SK-N-SH (cell line): ENCODE results near the gene LCN10. TPM values are rescaled to one million over a fixed set of nuclear protein-coding genes. Genes with fewer than 3 reads are reported as not detected.

Source experiments
- CTCF ChIA-PET: fragments of 300-600, 350-600 bp; formaldehyde crosslinking; extraction: SDS; loops from one replicate; lab custom pipeline; 2021; lab: Yijun Ruan, JAX
- POLR2A ChIA-PET: fragments of 350-600 bp; sonication (Branson Sonifier 250); formaldehyde crosslinking; extraction: SDS; loops from one replicate; lab custom pipeline; 2020; ENCODE audit warnings: antibody characterized with exemption, inconsistent platforms; lab: Yijun Ruan, JAX
- DNase-seq: peaks from one replicate; pipeline ENCODE4 v3.0.0; 2012
- H2AFZ ChIP-seq: fragments of 200-600 bp; sonication (generic); 2 replicates; pipeline ENCODE4 v1.8.1; 2016; ENCODE audit warnings: antibody characterized with exemption, mild to moderate bottlenecking, low read depth
- H3F3A ChIP-seq: fragments of 200-600 bp; sonication (generic); replicated peaks from 2 replicates; pipeline ENCODE3; 2016; ENCODE audit warnings: antibody characterized with exemption, mild to moderate bottlenecking; ENCODE audit not compliant: insufficient read depth
- H3K27ac ChIP-seq, 2 experiments: fragments of 200-500 bp in 1 of 2; fragments of 200-600 bp in 1 of 2; sonication (Bioruptor generic) in 1 of 2; sonication (generic), shearing (Covaris generic) in 1 of 2; 2 replicates each; pipeline versions ENCODE4 v1.5.1 to v1.6.1; 2014 to 2016; ENCODE audit warnings: low read depth in 2 of 2, inconsistent platforms in 1 of 2, low read length in 1 of 2, mild to moderate bottlenecking in 1 of 2, mixed read lengths in 1 of 2
- H3K27me3 ChIP-seq: fragments of 200-600 bp; sonication (generic), shearing (Covaris generic); 2 replicates; pipeline ENCODE4 v1.6.1; 2016; ENCODE audit warnings: mixed run types; ENCODE audit not compliant: insufficient read depth
- H3K36me3 ChIP-seq, 2 experiments: fragments of 200-500 bp in 1 of 2; fragments of 200-600 bp in 1 of 2; sonication (Bioruptor generic) in 1 of 2; sonication (generic) in 1 of 2; replicated peaks in 1 of 2; 2 replicates each; pipeline versions ENCODE3 to v1.5.1; 2014 to 2016; ENCODE audit warnings: low read length in 1 of 2, mild to moderate bottlenecking in 1 of 2; ENCODE audit not compliant: insufficient read depth in 2 of 2, control insufficient read depth in 1 of 2
- H3K4me1 ChIP-seq, 2 experiments: fragments of 200-500 bp in 1 of 2; fragments of 200-600 bp in 1 of 2; sonication (Bioruptor generic) in 1 of 2; sonication (generic), shearing (Covaris generic) in 1 of 2; 2 replicates each; pipeline versions ENCODE4 v1.5.1 to v1.6.1; 2014 to 2016; ENCODE audit warnings: low read depth in 1 of 2, low read length in 1 of 2, mixed run types in 1 of 2; ENCODE audit not compliant: insufficient read depth in 2 of 2, control insufficient read depth in 1 of 2
- H3K4me2 ChIP-seq: fragments of 200-600 bp; sonication (generic), shearing (Covaris generic); 2 replicates; pipeline ENCODE4 v1.6.1; 2017; ENCODE audit warnings: mixed run types
- H3K4me3 ChIP-seq, 2 experiments: fragments of 200-500 bp in 1 of 2; fragments of 200-600 bp in 1 of 2; sonication (Bioruptor generic) in 1 of 2; sonication (generic), shearing (Covaris generic) in 1 of 2; 2 replicates each; pipeline versions ENCODE4 v1.5.1 to v1.8.1; 2014 to 2016; ENCODE audit warnings: low read depth in 2 of 2, inconsistent platforms in 1 of 2, low read length in 1 of 2, mild to moderate bottlenecking in 1 of 2, mixed read lengths in 1 of 2, moderate library complexity in 1 of 2
- H3K79me2 ChIP-seq: fragments of 200-600 bp; sonication (generic); 2 replicates; pipeline ENCODE4 v1.8.1; 2017; ENCODE audit warnings: mild to moderate bottlenecking; ENCODE audit not compliant: insufficient read depth
- H3K9ac ChIP-seq: fragments of 200-600 bp; sonication (generic); 2 replicates; pipeline ENCODE4 v1.6.1; 2017; ENCODE audit warnings: mixed run types
- H3K9me2 ChIP-seq: fragments of 200-600 bp; sonication (generic); 2 replicates; pipeline ENCODE4 v1.6.1; 2017; ENCODE audit warnings: mixed run types
- H3K9me3 ChIP-seq: fragments of 200-600 bp; sonication (generic); 2 replicates; pipeline ENCODE4 v1.6.1; 2017; ENCODE audit warnings: mixed run types, mild to moderate bottlenecking, moderate library complexity
- H4K20me1 ChIP-seq: fragments of 200-600 bp; sonication (generic); 2 replicates; pipeline ENCODE4 v1.6.1; 2017; ENCODE audit warnings: mild to moderate bottlenecking, mixed run types; ENCODE audit not compliant: insufficient read depth
- CHD2 ChIP-seq: fragments of 150-350 bp; IDR thresholded peaks from 2 replicates; pipeline ENCODE4 v1.6.1; 2018; ENCODE audit warnings: low read length; ENCODE audit not compliant: partially characterized antibody
- EZH2phosphoT487 ChIP-seq: fragments of 200-600 bp; sonication (generic); IDR thresholded peaks from 2 replicates; pipeline ENCODE4 v1.6.1; 2017; ENCODE audit warnings: low read depth, mixed run types, mild to moderate bottlenecking, antibody characterized with exemption, moderate library complexity, borderline replicate concordance
- FOSL2 ChIP-seq: IDR thresholded peaks from 2 replicates; pipeline ENCODE4 v1.4.0; 2012; ENCODE audit warnings: low read depth, mild to moderate bottlenecking, moderate library complexity, borderline replicate concordance
- GATA2 ChIP-seq: sonication (generic); formaldehyde crosslinking; IDR thresholded peaks from 2 replicates; pipeline ENCODE4 v1.5.0; 2020; ENCODE audit warnings: mild to moderate bottlenecking, missing genetic modification reagents
- JUND ChIP-seq: IDR thresholded peaks from 2 replicates; pipeline ENCODE4 v1.4.0; 2012
- MEF2A ChIP-seq: IDR thresholded peaks from 2 replicates; pipeline ENCODE4 v1.4.0; 2012; ENCODE audit warnings: low read depth, borderline replicate concordance
- MXI1 ChIP-seq: IDR thresholded peaks from 2 replicates; pipeline ENCODE4 v1.6.1; 2012; ENCODE audit warnings: mild to moderate bottlenecking, low read depth, low read length, improper control_type of control experiment
- NFIC ChIP-seq: IDR thresholded peaks from 2 replicates; pipeline ENCODE4 v1.4.0; 2012; ENCODE audit warnings: borderline replicate concordance
- RAD21 ChIP-seq: IDR thresholded peaks from 2 replicates; pipeline ENCODE4 v1.6.1; 2012; ENCODE audit warnings: mild to moderate bottlenecking, low read length
- RCOR1 ChIP-seq: fragments of 150-350 bp; IDR thresholded peaks from 2 replicates; pipeline ENCODE4 v1.6.1; 2017; ENCODE audit warnings: antibody characterized with exemption, low read length
- SIN3A ChIP-seq: IDR thresholded peaks from 2 replicates; pipeline ENCODE4 v1.6.1; 2012; ENCODE audit warnings: low read depth, mild to moderate bottlenecking, low read length, moderate library complexity, borderline replicate concordance
- SMC3 ChIP-seq: IDR thresholded peaks from 2 replicates; pipeline ENCODE4 v1.6.1; 2012; ENCODE audit warnings: low read depth, low read length, improper control_type of control experiment
- TAF1 ChIP-seq: IDR thresholded peaks from 2 replicates; pipeline ENCODE4 v1.6.1; 2012; ENCODE audit warnings: low read depth, mild to moderate bottlenecking, low read length, moderate library complexity, borderline replicate concordance
- YY1 ChIP-seq: IDR thresholded peaks from 2 replicates; pipeline ENCODE4 v1.4.0; 2012; ENCODE audit warnings: low read depth, mild to moderate bottlenecking
- WGBS: methylation state at CpG from one replicate; pipeline ENCODE4 v1.1.6; 2017; ENCODE audit warnings: low lambda C conversion rate; 5-methylcytosine and 5-hydroxymethylcytosine counted together
- polyA plus RNA-seq, 3 experiments: library from polyadenylated mRNA; depleted of rRNA; stranded (reverse); fragments of >200 nt; gene quantifications; 2 replicates each; pipeline ENCODE4 v1.2.3, GENCODE V29; 2012
- TF ChIP-seq, protein P1 (sequence below): fragments of 150-350 bp; IDR thresholded peaks from 2 replicates; pipeline ENCODE4 v1.6.1; 2016; ENCODE audit warnings: mild to moderate bottlenecking, low read depth, low read length
- TF ChIP-seq, protein P2 (sequence below): IDR thresholded peaks from 2 replicates; pipeline ENCODE4 v1.4.0; 2012; ENCODE audit warnings: low read depth, borderline replicate concordance
- TF ChIP-seq, protein P3 (sequence below): fragments of 200-600 bp; sonication (generic); IDR thresholded peaks from 2 replicates; pipeline ENCODE4 v1.6.1; 2017; ENCODE audit warnings: antibody characterized with exemption, mild to moderate bottlenecking, moderate library complexity
- TF ChIP-seq, protein P4 (sequence below): IDR thresholded peaks from 2 replicates; pipeline ENCODE4 v1.4.0; 2012; ENCODE audit warnings: low read depth, borderline replicate concordance

The LCN10 gene
- polyA plus RNA-seq, 1 of the 3 experiments (the other 2 are of a cell fraction), result not detected

DNA sequence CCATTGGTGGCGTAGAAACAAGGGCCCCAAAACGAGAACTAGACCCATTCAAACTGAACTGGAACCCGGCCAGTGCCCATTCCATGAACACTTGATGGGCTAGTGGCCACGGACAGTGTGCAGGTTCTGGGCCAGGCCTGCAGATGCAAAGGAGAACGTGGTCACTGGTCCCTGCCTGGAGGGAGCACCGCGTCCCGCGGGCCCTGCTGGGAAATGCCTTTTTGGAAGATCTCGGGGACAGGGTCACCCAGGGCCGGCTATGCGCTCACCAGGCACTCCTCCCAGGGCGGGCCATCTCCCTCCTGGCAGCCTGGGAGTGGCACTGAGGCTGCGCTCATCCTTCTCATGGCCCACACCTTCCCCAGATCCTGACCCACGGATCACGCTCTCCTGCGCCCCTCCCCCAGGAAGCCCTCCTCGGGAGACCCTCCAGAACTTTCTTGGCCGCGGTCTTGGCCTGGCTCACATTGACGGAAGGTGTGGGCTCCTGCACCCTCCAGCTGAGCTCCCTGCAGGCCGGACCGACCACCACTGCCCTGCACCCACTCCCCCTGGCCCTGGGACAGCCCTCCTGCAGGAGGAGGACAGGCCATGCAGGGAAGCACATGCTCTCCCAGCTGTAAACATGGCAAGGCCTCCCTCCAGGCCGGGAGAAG is 33.2 kb downstream of the LCN10 start (continued):
- TF ChIP-seq, protein P1, sequence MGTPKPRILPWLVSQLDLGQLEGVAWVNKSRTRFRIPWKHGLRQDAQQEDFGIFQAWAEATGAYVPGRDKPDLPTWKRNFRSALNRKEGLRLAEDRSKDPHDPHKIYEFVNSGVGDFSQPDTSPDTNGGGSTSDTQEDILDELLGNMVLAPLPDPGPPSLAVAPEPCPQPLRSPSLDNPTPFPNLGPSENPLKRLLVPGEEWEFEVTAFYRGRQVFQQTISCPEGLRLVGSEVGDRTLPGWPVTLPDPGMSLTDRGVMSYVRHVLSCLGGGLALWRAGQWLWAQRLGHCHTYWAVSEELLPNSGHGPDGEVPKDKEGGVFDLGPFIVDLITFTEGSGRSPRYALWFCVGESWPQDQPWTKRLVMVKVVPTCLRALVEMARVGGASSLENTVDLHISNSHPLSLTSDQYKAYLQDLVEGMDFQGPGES, result no peak
- TF ChIP-seq SMC3 (no peak), MXI1 (no peak)

DNA sequence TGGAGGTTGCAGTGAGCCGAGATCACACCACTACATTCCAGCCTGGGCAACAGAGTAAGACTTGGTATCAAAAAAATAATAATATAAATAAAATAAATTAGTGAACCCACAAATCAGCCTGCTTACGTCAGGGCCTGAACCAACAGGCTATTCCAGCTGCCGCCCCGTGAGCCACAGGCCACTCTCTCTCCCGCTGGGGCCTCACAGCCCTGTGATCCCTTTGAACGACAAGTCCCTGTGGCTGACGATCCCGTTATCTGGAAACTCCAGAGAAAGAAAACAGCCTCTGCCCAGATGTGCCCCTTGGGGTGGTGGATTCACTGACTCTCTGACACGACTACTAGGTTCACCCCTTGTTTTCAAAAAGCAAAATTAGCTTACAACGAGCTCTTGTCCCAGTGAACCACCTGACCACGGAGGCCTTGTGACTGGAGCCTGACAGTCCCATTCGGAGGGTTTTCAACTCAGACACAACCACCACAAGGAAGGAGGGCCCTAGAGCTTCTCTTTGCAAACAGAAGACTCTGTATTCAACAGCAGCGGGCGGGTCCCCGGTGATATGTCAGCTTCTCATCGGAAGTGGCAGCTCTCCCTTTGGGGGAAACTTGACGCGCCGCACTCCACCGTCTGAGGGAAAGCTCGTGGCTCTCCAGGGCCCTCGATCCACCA is 34.8 kb downstream of the LCN10 start:
- H3K27me3 ChIP-seq, result no peaks in the 10 kb centered on the region
- H3K9me3 ChIP-seq, result no peaks in the 10 kb centered on the region
- ChIA-PET CTCF (interaction anchor here (0.6 to 2.3 kb wide), 5 partner anchors 9 to 308 kb away, joined by 3 to 15 read pairs (median 6); partner anchors contain the start of gene SNAPC4), POLR2A (no interaction called here)
- no peak overlapping the region for H2AFZ ChIP-seq
- no peaks in the 10 kb centered on the region for H3K9me2 ChIP-seq
- H3K27ac ChIP-seq, result no peak overlapping the region
- no peaks in the 10 kb centered on the region for H3K79me2 ChIP-seq
- H3F3A ChIP-seq, result peaks cover 17% of the 10 kb centered on the region
- peaks cover 0 to 4% of the 10 kb centered on the region in 2 experiments; a peak in 1 of 4 replicates for H3K4me1 ChIP-seq
- DNase-seq, result no peak
- no peak overlapping the region for H3K4me3 ChIP-seq
- TF ChIP-seq, protein P2, sequence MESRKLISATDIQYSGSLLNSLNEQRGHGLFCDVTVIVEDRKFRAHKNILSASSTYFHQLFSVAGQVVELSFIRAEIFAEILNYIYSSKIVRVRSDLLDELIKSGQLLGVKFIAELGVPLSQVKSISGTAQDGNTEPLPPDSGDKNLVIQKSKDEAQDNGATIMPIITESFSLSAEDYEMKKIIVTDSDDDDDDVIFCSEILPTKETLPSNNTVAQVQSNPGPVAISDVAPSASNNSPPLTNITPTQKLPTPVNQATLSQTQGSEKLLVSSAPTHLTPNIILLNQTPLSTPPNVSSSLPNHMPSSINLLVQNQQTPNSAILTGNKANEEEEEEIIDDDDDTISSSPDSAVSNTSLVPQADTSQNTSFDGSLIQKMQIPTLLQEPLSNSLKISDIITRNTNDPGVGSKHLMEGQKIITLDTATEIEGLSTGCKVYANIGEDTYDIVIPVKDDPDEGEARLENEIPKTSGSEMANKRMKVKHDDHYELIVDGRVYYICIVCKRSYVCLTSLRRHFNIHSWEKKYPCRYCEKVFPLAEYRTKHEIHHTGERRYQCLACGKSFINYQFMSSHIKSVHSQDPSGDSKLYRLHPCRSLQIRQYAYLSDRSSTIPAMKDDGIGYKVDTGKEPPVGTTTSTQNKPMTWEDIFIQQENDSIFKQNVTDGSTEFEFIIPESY, result no peak
- TF ChIP-seq TAF1, result no peak
- TF ChIP-seq YY1, result no peak
- TF ChIP-seq CHD2, result no peak
- TF ChIP-seq SIN3A, result no peak
- TF ChIP-seq JUND, result no peak
- no peak for TF ChIP-seq FOSL2
- TF ChIP-seq, protein P3, sequence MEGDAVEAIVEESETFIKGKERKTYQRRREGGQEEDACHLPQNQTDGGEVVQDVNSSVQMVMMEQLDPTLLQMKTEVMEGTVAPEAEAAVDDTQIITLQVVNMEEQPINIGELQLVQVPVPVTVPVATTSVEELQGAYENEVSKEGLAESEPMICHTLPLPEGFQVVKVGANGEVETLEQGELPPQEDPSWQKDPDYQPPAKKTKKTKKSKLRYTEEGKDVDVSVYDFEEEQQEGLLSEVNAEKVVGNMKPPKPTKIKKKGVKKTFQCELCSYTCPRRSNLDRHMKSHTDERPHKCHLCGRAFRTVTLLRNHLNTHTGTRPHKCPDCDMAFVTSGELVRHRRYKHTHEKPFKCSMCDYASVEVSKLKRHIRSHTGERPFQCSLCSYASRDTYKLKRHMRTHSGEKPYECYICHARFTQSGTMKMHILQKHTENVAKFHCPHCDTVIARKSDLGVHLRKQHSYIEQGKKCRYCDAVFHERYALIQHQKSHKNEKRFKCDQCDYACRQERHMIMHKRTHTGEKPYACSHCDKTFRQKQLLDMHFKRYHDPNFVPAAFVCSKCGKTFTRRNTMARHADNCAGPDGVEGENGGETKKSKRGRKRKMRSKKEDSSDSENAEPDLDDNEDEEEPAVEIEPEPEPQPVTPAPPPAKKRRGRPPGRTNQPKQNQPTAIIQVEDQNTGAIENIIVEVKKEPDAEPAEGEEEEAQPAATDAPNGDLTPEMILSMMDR, result no peak
- TF ChIP-seq SMC3, result no peak
- TF ChIP-seq MXI1, result no peak
- no peak for TF ChIP-seq GATA2
- no peak for TF ChIP-seq RAD21
- no peak for TF ChIP-seq EZH2phosphoT487
- TF ChIP-seq, protein P4, sequence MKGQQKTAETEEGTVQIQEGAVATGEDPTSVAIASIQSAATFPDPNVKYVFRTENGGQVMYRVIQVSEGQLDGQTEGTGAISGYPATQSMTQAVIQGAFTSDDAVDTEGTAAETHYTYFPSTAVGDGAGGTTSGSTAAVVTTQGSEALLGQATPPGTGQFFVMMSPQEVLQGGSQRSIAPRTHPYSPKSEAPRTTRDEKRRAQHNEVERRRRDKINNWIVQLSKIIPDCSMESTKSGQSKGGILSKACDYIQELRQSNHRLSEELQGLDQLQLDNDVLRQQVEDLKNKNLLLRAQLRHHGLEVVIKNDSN, result no peak
- no peak for TF ChIP-seq MEF2A
- TF ChIP-seq NFIC, result no peak
- TF ChIP-seq RCOR1, result no peak
- no peaks in the 10 kb centered on the region for H3K36me3 ChIP-seq
- H3K4me2 ChIP-seq, result no peak overlapping the region
- WGBS, result 92% methylated on average over 20 of the region's 22 CpGs
- no peaks in the 10 kb centered on the region for H4K20me1 ChIP-seq
- H3K9ac ChIP-seq, result no peak overlapping the region
